SU-DHL-6 (cell line): Measurements from ENCODE around the gene BCL2L1.

Experiments used
- EZH2phosphoT487 ChIP-seq: fragments of 200-600 bp; sonication (generic), shearing (Covaris generic); conservative IDR thresholded peaks from 2 replicates; pipeline ENCODE4 v1.6.1; 2018; ENCODE audit warnings: mild to moderate bottlenecking, antibody characterized with exemption, low read length, moderate library complexity, mixed read lengths
- TF ChIP-seq, protein P1 (sequence below): fragments of 200-600 bp; sonication (generic); IDR thresholded peaks from one replicate; pipeline ENCODE4 v1.5.1; 2017; ENCODE audit warnings: antibody characterized with exemption, mild to moderate bottlenecking, low read length, moderate library complexity; ENCODE audit not compliant: insufficient read depth, poor library complexity, severe bottlenecking

DNA sequence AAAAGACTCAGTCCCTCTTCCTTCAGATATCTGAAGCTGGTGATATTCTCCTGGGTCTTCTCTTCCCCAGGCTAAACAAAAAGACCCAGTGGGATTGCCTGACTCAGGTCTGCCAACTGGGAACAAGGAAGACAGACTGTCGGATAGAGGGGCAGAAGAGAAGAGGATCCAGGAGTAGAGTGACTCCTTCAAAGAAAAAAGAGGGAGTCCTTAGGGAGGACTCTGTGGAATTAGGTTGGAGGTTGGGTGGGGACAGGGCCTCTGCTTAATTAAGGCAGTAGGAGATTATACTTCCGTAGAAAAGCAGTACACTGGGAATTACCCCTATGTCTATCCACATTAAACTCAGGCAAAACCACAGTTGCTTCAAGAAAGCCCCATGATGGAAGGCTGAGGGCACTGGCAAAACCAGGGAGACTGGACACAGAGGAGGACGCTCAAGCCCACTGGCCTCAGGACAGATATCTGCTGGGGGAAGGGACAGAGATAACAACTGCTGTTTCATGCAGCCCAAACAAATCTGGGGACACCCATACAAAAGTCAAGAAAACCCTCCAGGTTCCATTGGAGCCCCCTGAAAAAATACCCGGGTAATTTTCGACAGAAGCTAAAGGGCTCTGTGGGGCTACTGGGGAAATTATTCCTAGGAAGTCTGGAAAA, 5.7 kb downstream of the BCL2L1 start:
- no peak for TF ChIP-seq EZH2phosphoT487
- TF ChIP-seq, protein P1, sequence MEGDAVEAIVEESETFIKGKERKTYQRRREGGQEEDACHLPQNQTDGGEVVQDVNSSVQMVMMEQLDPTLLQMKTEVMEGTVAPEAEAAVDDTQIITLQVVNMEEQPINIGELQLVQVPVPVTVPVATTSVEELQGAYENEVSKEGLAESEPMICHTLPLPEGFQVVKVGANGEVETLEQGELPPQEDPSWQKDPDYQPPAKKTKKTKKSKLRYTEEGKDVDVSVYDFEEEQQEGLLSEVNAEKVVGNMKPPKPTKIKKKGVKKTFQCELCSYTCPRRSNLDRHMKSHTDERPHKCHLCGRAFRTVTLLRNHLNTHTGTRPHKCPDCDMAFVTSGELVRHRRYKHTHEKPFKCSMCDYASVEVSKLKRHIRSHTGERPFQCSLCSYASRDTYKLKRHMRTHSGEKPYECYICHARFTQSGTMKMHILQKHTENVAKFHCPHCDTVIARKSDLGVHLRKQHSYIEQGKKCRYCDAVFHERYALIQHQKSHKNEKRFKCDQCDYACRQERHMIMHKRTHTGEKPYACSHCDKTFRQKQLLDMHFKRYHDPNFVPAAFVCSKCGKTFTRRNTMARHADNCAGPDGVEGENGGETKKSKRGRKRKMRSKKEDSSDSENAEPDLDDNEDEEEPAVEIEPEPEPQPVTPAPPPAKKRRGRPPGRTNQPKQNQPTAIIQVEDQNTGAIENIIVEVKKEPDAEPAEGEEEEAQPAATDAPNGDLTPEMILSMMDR: no peak
